Brain microvascular endothelial cell (primary cell): ENCODE results near the gene MIGA1.
"Not testable (repeated sequence)": the region's sequence is repeated elsewhere in the genome, so short reads cannot be mapped to it uniquely, and the experiment has no call there.

Source experiments
- DNase-seq: peaks from one replicate; pipeline ENCODE4 v3.0.0-alpha.2; 2020
- H3K27ac ChIP-seq: fragments of 250-450 bp; sonication (Bioruptor Pico); 2 replicates; pipeline ENCODE4 v1.5.1; 2020; ENCODE audit warnings: mild to moderate bottlenecking, moderate library complexity
- H3K27me3 ChIP-seq: fragments of 250-450 bp; sonication (Bioruptor Pico); replicated peaks from 2 replicates; pipeline ENCODE4 v1.5.1; 2020; ENCODE audit warnings: mild to moderate bottlenecking
- H3K36me3 ChIP-seq: fragments of 250-450 bp; sonication (Bioruptor Pico); replicated peaks from 2 replicates; pipeline ENCODE4 v1.5.1; 2020; ENCODE audit warnings: mild to moderate bottlenecking
- H3K4me3 ChIP-seq: 2 replicates; pipeline ENCODE4 v1.5.1; 2011; ENCODE audit warnings: low read depth, mild to moderate bottlenecking, control low read depth, low read length, moderate library complexity
- CTCF ChIP-seq: IDR thresholded peaks from 2 replicates; pipeline ENCODE4 v1.5.1; 2011; ENCODE audit warnings: low read depth, mild to moderate bottlenecking, moderate library complexity, low read length, control low read depth, inconsistent platforms; ENCODE audit errors: missing control alignments
- in situ Hi-C: cut with HindIII; loops from 2 replicates; pipeline ENCODE4 v1.10.0; 2017; ENCODE audit warnings: low sequenced_read_pairs, low pct_ligation_motif_present

MIGA1 gene

GRCh38 chr1:77794550-77794949, 15.1 kb downstream of the MIGA1 start:
- TF ChIP-seq CTCF, result no peak
- H3K4me3 ChIP-seq, result no peak overlapping the region
- DNase-seq, result no peak
- in situ Hi-C loops, result no loop called here
- H3K27ac ChIP-seq, result no peak overlapping the region
- H3K36me3 ChIP-seq, result peaks cover 3% of the 10 kb centered on the region
- no peaks in the 10 kb centered on the region for H3K27me3 ChIP-seq

- Histone ChIP-seq H3K27me3 (no peaks in the 10 kb centered on the region), H3K4me3 (no peak overlapping the region), H3K27ac (no peak overlapping the region), H3K36me3 (peaks cover 3% of the 10 kb centered on the region)
- in situ Hi-C loops, result no loop called here
- DNase-seq, result no peak
- TF ChIP-seq CTCF, result no peak
Measured at GRCh38 chr1:77796695-77797405, 17.4 kb downstream of the MIGA1 start.

- Histone ChIP-seq H3K4me3 (no peak overlapping the region), H3K36me3 (peaks cover 5% of the 10 kb centered on the region), H3K27ac (peak overlapping the region; percentile 52), H3K27me3 (no peaks in the 10 kb centered on the region)
- in situ Hi-C loops, result no loop called here
- TF ChIP-seq CTCF, result no peak
- peak; percentile 37 for DNase-seq
Measured at GRCh38 chr1:77797991-77798390, 18.5 kb downstream of the MIGA1 start.

- Histone ChIP-seq H3K4me3 (no peak overlapping the region), H3K27ac (no peak overlapping the region), H3K27me3 (no peaks in the 10 kb centered on the region), H3K36me3 (peaks cover 10% of the 10 kb centered on the region)
- no peak for DNase-seq
- in situ Hi-C loops, result no loop called here
- TF ChIP-seq CTCF, result no peak
Measured at GRCh38 chr1:77802026-77802425, 22.6 kb downstream of the MIGA1 start.

- TF ChIP-seq CTCF, result no peak
- H3K27me3 ChIP-seq, result no peaks in the 10 kb centered on the region
- DNase-seq, result no peak
- peaks cover 13% of the 10 kb centered on the region for H3K36me3 ChIP-seq
- in situ Hi-C loops, result no loop called here
- H3K27ac ChIP-seq, result no peak overlapping the region
- H3K4me3 ChIP-seq, result no peak overlapping the region
Measured at GRCh38 chr1:77803371-77803770, 23.9 kb downstream of the MIGA1 start.

GRCh38 chr1:77809787-77810462, 30.5 kb downstream of the MIGA1 start:
- peaks cover 24% of the 10 kb centered on the region for H3K36me3 ChIP-seq
- in situ Hi-C loops, H3K27ac ChIP-seq, H3K4me3 ChIP-seq, DNase-seq, H3K27me3 ChIP-seq: not testable (repeated sequence)

- in situ Hi-C loops, H3K27ac ChIP-seq, H3K27me3 ChIP-seq, DNase-seq, H3K4me3 ChIP-seq: not testable (repeated sequence)
- H3K36me3 ChIP-seq, result peaks cover 28% of the 10 kb centered on the region
Measured at GRCh38 chr1:77811589-77811988, 32.1 kb downstream of the MIGA1 start.
